Measurements from ENCODE around the gene FAM193A.
"Not testable (repeated sequence)": the region's sequence is repeated elsewhere in the genome, so short reads cannot be mapped to it uniquely, and the experiment has no call there.

DNA sequence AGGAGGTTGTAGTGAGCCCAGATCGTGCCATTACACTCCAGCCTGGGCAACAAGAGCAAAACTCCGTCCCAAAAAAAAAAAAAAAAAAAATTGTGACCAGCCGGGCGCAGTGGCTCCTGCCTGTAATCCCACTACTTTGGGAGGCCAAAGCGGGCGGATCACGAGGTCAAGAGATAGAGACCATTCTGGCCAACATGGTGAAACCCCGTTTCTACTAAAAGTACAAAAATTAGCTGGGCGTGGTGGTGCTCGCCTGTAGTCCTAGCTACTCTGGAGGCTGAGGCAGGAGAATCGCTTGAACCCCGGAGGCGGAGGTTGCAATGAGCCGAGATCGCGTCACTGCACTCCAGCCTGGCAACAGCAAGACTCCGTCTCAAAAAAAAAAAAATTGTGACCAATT, 190.4 kb downstream of the FAM193A start:
- TF ChIP-seq, protein P1, sequence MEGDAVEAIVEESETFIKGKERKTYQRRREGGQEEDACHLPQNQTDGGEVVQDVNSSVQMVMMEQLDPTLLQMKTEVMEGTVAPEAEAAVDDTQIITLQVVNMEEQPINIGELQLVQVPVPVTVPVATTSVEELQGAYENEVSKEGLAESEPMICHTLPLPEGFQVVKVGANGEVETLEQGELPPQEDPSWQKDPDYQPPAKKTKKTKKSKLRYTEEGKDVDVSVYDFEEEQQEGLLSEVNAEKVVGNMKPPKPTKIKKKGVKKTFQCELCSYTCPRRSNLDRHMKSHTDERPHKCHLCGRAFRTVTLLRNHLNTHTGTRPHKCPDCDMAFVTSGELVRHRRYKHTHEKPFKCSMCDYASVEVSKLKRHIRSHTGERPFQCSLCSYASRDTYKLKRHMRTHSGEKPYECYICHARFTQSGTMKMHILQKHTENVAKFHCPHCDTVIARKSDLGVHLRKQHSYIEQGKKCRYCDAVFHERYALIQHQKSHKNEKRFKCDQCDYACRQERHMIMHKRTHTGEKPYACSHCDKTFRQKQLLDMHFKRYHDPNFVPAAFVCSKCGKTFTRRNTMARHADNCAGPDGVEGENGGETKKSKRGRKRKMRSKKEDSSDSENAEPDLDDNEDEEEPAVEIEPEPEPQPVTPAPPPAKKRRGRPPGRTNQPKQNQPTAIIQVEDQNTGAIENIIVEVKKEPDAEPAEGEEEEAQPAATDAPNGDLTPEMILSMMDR (IDR thresholded peaks at IDR 0.05), result not testable (repeated sequence)
- not testable (repeated sequence) for TF ChIP-seq POLR2A (IDR thresholded peaks at IDR 0.05)
